Upper lobe of left lung (tissue), 6 donors: ENCODE measurements around the gene NDUFB1. TPM values are rescaled to one million over a fixed set of nuclear protein-coding genes. Genes with fewer than 3 reads are reported as not detected.

Experiments
- ATAC-seq, 2 donors: fragments of 200-7000 bp; cut with Tn5 transposase; one replicate each; pipeline ENCODE4 v1.9.1; 2022; ENCODE audit warnings: mild to moderate bottlenecking in 2 of 2, moderate library complexity in 2 of 2; ENCODE audit not compliant: low FRiP score in 2 of 2
- DNase-seq, 2 donors: peaks; one replicate each; pipeline ENCODE4 v3.0.0-alpha.2; 2019 to 2020
- H3K27ac ChIP-seq, 4 donors: fragments of 200-600 bp; sonication (generic); one replicate each; pipeline ENCODE4 v1.5.1; 2016 to 2019
- H3K27me3 ChIP-seq, 4 donors: fragments of 200-600 bp; sonication (generic); one replicate each; pipeline ENCODE4 v1.5.1; 2017 to 2019
- H3K36me3 ChIP-seq, 4 donors: fragments of 200-600 bp; sonication (generic); one replicate each; pipeline ENCODE4 v1.5.1; 2016 to 2019
- H3K4me1 ChIP-seq, 4 donors: fragments of 200-600 bp; sonication (generic); one replicate each; pipeline ENCODE4 v1.5.1; 2018 to 2019
- H3K4me3 ChIP-seq, 4 donors: fragments of 200-600 bp; sonication (generic); one replicate each; pipeline ENCODE4 v1.5.1; 2017 to 2019; ENCODE audit warnings: mild to moderate bottlenecking in 2 of 4, moderate library complexity in 1 of 4
- H3K9me3 ChIP-seq, 4 donors: fragments of 200-600 bp; sonication (generic); one replicate each; pipeline ENCODE4 v1.5.1; 2018 to 2019
- EP300 ChIP-seq, 4 donors: sonication (generic); formaldehyde crosslinking; IDR thresholded peaks; one replicate each; pipeline ENCODE4 v1.5.1; 2017; ENCODE audit warnings: antibody characterized with exemption in 4 of 4, control low read depth in 2 of 4
- POLR2A ChIP-seq, 4 donors: fragments of 450-650 bp; IDR thresholded peaks; one replicate each; pipeline ENCODE4 v1.5.1; 2016 to 2017; ENCODE audit warnings: antibody characterized with exemption in 4 of 4, mild to moderate bottlenecking in 2 of 4
- POLR2AphosphoS5 ChIP-seq, 2 donors: sonication (generic); formaldehyde crosslinking; IDR thresholded peaks; one replicate each; pipeline ENCODE4 v1.5.1; 2017; ENCODE audit warnings: antibody characterized with exemption in 2 of 2
- WGBS, 2 donors: methylation state at CpG; one replicate each; pipeline ENCODE4 v1.1.5; 2017 to 2018; 5-methylcytosine and 5-hydroxymethylcytosine counted together
- total RNA-seq, 6 donors: library from RNA; depleted of rRNA in 4 of 6; stranded (reverse); fragments of >200 nt in 4 of 6; gene quantifications; one replicate each; pipeline versions ENCODE4 v1.1.0 to v1.2.1, GENCODE V29; 2016 to 2021
- TF ChIP-seq, protein P1 (sequence below), 6 experiments: fragments of 450-650 bp in 4 of 6; fragments of 200-600 bp in 2 of 6; sonication (generic) in 2 of 6; IDR thresholded peaks; one replicate each; pipeline ENCODE4 v1.5.1; 2016 to 2019; ENCODE audit warnings: antibody characterized with exemption in 6 of 6
- donor health status: DM: no; HTN: no; CAD: no; lungs with moderate emphysema.
- donor health status: DM: no; HTN: yes; CAD: no; lungs with severe emphysema.

Gene NDUFB1
- total RNA-seq, 6 donors from 2014 or later = 101 to 234 (median 168) TPM

DNA sequence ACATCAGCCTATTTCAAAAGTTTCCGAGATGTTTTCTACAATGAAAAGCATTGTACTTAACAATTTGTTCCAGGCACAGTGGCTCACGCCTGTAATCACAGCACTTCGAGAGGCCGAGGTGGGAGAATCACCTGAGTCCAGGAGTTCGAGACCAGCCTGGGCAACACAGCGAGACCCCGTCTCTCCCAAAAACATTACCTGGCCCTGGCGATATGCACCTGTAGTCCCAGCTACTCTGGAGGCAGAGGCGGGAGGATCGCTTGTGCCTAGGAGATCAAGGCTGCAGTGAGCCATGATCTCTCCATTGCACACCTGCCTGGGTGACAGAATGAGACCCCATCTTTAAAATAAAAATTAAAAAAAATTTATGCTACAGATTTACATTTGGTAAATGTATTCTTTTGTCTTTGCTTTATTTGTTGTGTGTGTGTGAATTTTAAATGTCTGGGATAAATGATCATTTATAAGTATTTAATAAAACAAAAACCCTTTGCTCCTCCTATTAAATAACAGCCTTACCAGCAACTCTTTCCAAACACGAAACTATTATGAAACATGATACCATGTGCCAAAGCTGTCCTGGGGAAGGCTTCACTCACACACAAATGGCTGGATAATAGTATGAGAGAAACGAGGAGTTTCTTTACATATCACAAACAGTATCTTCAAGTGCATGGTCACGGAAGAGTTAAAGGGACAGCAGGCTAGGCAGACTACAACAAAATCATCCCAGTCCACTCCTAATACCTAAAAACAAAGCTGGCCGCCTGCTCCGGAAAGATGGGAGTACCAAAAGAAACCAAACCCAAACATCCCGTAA is 16.2 kb downstream of the NDUFB1 start:
- 52 to 59% methylated on average over 16 of the region's 16 CpGs for WGBS, 2 donors
- Histone ChIP-seq H3K36me3 (no peaks in the 10 kb centered on the region), H3K9me3 (no peaks in the 10 kb centered on the region), H3K4me3 (peak overlapping the region; percentile 74 to 97 (median 97)), H3K27me3 (no peaks in the 10 kb centered on the region), H3K27ac (peak overlapping the region; percentile 90 to 98 (median 96)), H3K4me1 (peaks cover 26 to 42% (median 36%) of the 10 kb centered on the region in 4 donors)
- ATAC-seq (peak in 1 of 2 donors; percentile 7), DNase-seq (no peak)
- TF ChIP-seq, protein P1, sequence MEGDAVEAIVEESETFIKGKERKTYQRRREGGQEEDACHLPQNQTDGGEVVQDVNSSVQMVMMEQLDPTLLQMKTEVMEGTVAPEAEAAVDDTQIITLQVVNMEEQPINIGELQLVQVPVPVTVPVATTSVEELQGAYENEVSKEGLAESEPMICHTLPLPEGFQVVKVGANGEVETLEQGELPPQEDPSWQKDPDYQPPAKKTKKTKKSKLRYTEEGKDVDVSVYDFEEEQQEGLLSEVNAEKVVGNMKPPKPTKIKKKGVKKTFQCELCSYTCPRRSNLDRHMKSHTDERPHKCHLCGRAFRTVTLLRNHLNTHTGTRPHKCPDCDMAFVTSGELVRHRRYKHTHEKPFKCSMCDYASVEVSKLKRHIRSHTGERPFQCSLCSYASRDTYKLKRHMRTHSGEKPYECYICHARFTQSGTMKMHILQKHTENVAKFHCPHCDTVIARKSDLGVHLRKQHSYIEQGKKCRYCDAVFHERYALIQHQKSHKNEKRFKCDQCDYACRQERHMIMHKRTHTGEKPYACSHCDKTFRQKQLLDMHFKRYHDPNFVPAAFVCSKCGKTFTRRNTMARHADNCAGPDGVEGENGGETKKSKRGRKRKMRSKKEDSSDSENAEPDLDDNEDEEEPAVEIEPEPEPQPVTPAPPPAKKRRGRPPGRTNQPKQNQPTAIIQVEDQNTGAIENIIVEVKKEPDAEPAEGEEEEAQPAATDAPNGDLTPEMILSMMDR (IDR thresholded peaks at IDR 0.05) = no peak
- TF ChIP-seq POLR2A (IDR thresholded peaks at IDR 0.05) (no peak), POLR2AphosphoS5 (IDR thresholded peaks at IDR 0.05) (no peak), EP300 (IDR thresholded peaks at IDR 0.05) (no peak)

DNA sequence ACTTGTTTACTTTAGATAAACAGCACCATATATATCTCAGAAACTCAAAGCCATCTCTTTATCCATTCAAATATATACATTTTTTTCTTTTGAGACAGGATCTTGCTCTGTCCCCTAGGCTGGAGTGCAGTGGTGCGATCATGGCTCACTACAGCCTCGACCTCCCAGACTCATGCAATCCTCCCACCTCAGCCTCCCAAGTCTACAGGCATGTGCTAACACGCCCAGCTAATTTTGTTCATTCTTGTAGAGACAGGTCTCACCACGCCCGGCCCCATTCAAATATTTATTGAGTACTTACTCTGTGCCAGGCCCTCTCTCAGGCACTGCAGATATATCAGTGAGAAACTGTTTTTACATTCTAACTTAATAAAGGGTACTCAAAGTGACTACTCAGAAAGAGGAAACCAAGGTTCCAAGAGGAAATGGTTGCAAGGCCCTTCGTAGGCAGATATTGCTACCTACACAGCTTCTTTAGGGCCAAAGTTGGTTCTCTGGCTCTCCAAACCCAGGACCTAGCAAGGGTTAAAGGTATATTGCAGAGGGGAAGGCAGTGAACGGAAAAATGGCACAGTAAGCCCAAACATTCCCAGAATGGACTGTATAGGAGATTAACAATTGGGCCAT is 18.0 kb downstream of the NDUFB1 start:
- no peak overlapping the region for H3K4me3 ChIP-seq
- H3K9me3 ChIP-seq = no peaks in the 10 kb centered on the region
- peaks cover 32 to 50% (median 41%) of the 10 kb centered on the region in 4 donors for H3K4me1 ChIP-seq
- 68 to 70% methylated on average over 7 of the region's 7 CpGs for whole genome bisulfite sequencing, 2 donors
- peak overlapping the region in 2 of 4 donors; percentile 95 to 98 for H3K27ac ChIP-seq
- ATAC-seq = no peak
- H3K27me3 ChIP-seq = no peaks in the 10 kb centered on the region
- no peak for DNase-seq
- H3K36me3 ChIP-seq = no peaks in the 10 kb centered on the region
- no peak for TF ChIP-seq POLR2AphosphoS5 (IDR thresholded peaks at IDR 0.05)
- no peak for TF ChIP-seq POLR2A (IDR thresholded peaks at IDR 0.05)
- no peak for TF ChIP-seq EP300 (IDR thresholded peaks at IDR 0.05)
- TF ChIP-seq, protein P1 (IDR thresholded peaks at IDR 0.05) = no peak

DNA sequence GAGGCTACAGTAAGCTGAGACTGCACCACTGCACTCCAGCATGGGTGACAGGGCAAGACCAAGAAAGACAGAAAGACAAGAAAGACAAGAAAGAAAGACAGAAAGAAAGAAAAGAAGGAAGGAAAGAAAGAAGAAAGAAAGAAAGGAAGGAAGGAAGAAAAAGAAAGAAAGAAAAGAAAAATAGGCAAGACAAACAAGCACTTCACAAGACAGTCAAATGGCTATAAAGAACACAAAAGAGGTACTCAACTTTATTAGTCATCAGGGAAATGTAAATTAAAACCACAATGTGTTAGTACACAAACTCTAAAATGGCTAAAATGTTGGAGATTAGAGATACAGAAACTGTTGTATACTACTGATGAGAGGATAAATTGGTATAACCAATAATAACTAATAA is 21.7 kb downstream of the NDUFB1 start:
- H3K36me3 ChIP-seq = peaks cover 0 to 18% (median 14%) of the 10 kb centered on the region in 4 donors
- no peak overlapping the region for H3K27ac ChIP-seq
- H3K27me3 ChIP-seq = no peaks in the 10 kb centered on the region
- DNase-seq = no peak
- no peak overlapping the region for H3K4me3 ChIP-seq
- no peaks in the 10 kb centered on the region for H3K9me3 ChIP-seq
- H3K4me1 ChIP-seq = peaks cover 22 to 38% (median 31%) of the 10 kb centered on the region in 4 donors
- no peak for ATAC-seq
- TF ChIP-seq EP300 (IDR thresholded peaks at IDR 0.05) = no peak
- TF ChIP-seq POLR2A (IDR thresholded peaks at IDR 0.05) = no peak
- TF ChIP-seq POLR2AphosphoS5 (IDR thresholded peaks at IDR 0.05) = no peak
- TF ChIP-seq, protein P1 (IDR thresholded peaks at IDR 0.05) = no peak

DNA sequence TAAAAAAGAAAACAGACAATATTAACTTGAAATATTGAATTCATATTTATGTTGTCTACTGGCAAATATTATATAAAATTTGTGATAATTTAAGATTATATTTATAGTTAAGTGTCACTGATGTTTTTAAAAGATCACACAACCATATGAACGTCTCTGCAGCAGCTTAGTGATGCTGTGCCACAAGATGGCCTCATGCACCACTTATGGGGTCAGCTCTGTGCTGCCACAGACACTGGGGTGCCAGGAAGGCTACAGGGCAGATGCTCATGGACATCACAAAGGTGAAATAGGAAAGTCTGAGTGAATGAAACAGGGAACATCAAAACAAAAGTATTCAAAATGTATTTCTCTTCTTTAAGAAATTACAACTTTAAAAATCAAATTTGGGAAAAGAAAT is 28.2 kb downstream of the NDUFB1 start:
- H3K4me3 ChIP-seq = no peak overlapping the region
- H3K9me3 ChIP-seq = no peaks in the 10 kb centered on the region
- TF ChIP-seq POLR2AphosphoS5 (IDR thresholded peaks at IDR 0.05) (no peak), EP300 (IDR thresholded peaks at IDR 0.05) (no peak), POLR2A (IDR thresholded peaks at IDR 0.05) (no peak)
- TF ChIP-seq, protein P1 (IDR thresholded peaks at IDR 0.05) = no peak
- no peaks in the 10 kb centered on the region for H3K27me3 ChIP-seq
- H3K4me1 ChIP-seq = no peaks in the 10 kb centered on the region
- WGBS, 2 donors = 34 to 50% methylated on average over 1 of the region's 1 CpG
- H3K36me3 ChIP-seq = peaks cover 13 to 60% (median 35%) of the 10 kb centered on the region in 4 donors
- ATAC-seq (no peak), DNase-seq (no peak)
- no peak overlapping the region for H3K27ac ChIP-seq
